Esophagus muscularis mucosa (tissue), 4 donors: ENCODE data around the gene INTS11.
A peak's percentile ranks its signal among the peaks of the same experiment; 100 is the strongest.

ENCODE experiments used
- CTCF ChIP-seq, 3 experiments: fragments of 200-600 bp in 2 of 3; fragments of 450-650 bp in 1 of 3; sonication (generic) in 2 of 3; IDR thresholded peaks; one replicate each; pipeline ENCODE4 v1.5.1; 2017 to 2019; ENCODE audit warnings: antibody characterized with exemption in 3 of 3, mild to moderate bottlenecking in 2 of 3, moderate library complexity in 1 of 3
- EP300 ChIP-seq: sonication (generic); formaldehyde crosslinking; IDR thresholded peaks from one replicate; pipeline ENCODE4 v1.6.1; 2017; ENCODE audit warnings: antibody characterized with exemption
- POLR2A ChIP-seq: fragments of 450-650 bp; IDR thresholded peaks from one replicate; pipeline ENCODE4 v1.6.1; 2017; ENCODE audit warnings: antibody characterized with exemption, moderate library complexity, mild to moderate bottlenecking, low read depth
- POLR2AphosphoS5 ChIP-seq, 2 donors: sonication (generic); formaldehyde crosslinking; IDR thresholded peaks; one replicate each; pipeline ENCODE4 v1.6.1; 2017; ENCODE audit warnings: antibody characterized with exemption in 2 of 2

GRCh38 chr1:1299686-1300351 lies 24.6 kb downstream of the INTS11 start:
- peak in 1 of 3 experiments; percentile 13 for TF ChIP-seq CTCF (IDR thresholded peaks at IDR 0.05)
- TF ChIP-seq POLR2AphosphoS5 (IDR thresholded peaks at IDR 0.05): no peak
- TF ChIP-seq POLR2A: no peak
- TF ChIP-seq EP300: no peak
